ENCODE data around the gene NLGN2.

The NLGN2 gene

DNA sequence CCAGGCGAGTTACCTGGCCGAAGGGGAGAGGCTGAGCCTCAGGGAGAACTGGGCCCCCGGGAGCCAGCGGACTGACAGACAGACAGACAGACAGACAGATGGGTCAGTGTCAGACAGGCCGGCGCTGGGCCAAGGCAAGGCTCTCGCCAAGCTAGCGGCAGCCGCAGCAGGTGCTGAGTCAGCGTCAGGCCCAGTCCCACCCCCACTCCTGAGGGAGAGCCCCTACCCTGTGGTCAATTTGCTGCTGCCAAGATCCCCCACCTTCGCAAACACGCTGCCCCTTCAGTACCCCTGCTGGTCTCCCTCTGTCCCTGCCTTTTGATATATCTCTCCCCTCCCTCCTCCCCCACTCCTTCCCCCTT, 33.2 kb downstream of the NLGN2 start:
- peak; percentile 53 for DNase-seq (ENCODE audit: extremely low read depth, insufficient read length)
- no peaks in the 10 kb centered on the region for H3K27me3 ChIP-seq (replicated peaks; ENCODE audit: control insufficient read depth, insufficient read depth, low read length)
- peak overlapping the region; percentile 68 for H3K4me3 ChIP-seq (replicated peaks; ENCODE audit: low read depth, low read length)
- TF ChIP-seq, protein P1, sequence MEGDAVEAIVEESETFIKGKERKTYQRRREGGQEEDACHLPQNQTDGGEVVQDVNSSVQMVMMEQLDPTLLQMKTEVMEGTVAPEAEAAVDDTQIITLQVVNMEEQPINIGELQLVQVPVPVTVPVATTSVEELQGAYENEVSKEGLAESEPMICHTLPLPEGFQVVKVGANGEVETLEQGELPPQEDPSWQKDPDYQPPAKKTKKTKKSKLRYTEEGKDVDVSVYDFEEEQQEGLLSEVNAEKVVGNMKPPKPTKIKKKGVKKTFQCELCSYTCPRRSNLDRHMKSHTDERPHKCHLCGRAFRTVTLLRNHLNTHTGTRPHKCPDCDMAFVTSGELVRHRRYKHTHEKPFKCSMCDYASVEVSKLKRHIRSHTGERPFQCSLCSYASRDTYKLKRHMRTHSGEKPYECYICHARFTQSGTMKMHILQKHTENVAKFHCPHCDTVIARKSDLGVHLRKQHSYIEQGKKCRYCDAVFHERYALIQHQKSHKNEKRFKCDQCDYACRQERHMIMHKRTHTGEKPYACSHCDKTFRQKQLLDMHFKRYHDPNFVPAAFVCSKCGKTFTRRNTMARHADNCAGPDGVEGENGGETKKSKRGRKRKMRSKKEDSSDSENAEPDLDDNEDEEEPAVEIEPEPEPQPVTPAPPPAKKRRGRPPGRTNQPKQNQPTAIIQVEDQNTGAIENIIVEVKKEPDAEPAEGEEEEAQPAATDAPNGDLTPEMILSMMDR (IDR thresholded peaks at IDR 0.05; ENCODE audit: insufficient read depth, low read length, poor library complexity, severe bottlenecking), result no peak
- H3K36me3 ChIP-seq (ENCODE audit: control insufficient read depth, insufficient read depth, low read length), result no peaks in the 10 kb centered on the region; the same call in 1 of the 2 replicates

DNA sequence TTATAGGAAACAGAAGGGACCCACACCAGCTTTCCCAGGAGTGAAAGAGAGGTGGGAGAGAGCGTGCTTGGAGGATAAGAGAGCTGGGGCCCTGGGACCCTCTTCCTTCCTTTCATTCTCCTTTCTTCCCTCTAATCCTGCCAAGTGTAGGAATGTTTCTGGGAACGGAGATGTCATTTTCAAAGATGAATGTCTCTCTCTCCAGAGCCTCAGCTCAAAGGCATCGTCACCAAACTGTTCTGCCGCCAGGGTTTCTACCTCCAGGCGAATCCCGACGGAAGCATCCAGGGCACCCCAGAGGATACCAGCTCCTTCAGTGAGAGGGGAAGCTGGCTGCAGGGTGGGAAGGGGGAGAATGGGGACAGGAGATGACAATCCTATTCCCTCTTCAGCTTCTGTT, 33.6 kb downstream of the NLGN2 start:
- TF ChIP-seq, protein P1 (IDR thresholded peaks at IDR 0.05; ENCODE audit: insufficient read depth, low read length, poor library complexity, severe bottlenecking), result no peak
- no peak overlapping the region for H3K4me3 ChIP-seq (replicated peaks; ENCODE audit: low read depth, low read length)
- no peaks in the 10 kb centered on the region for H3K27me3 ChIP-seq (replicated peaks; ENCODE audit: control insufficient read depth, insufficient read depth, low read length)
- no peaks in the 10 kb centered on the region; the same call in 1 of the 2 replicates for H3K36me3 ChIP-seq (ENCODE audit: control insufficient read depth, insufficient read depth, low read length)
- DNase-seq (ENCODE audit: extremely low read depth, insufficient read length), result no peak

DNA sequence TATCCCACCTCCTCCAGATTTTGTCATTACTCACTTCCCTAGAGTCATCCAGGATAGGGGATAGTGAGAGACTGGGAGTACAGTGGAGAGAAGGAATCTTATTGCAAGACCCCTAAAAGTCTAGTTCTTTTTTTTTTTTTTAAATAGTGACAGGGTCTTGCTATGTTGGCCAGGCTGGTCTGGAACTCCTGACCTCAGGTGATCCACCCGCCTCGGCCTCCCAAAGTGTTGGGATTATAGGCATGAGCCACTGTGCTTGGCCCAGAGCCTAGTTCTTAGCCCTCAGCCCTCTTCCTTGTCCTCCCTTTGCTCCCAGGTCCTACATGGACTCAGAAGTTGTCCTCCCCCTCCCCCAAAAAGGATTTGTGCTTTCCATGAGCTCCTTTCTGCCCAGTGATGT, 34.5 kb downstream of the NLGN2 start:
- DNase-seq (ENCODE audit: extremely low read depth, insufficient read length), result no peak
- H3K27me3 ChIP-seq (replicated peaks; ENCODE audit: control insufficient read depth, insufficient read depth, low read length), result no peaks in the 10 kb centered on the region
- H3K36me3 ChIP-seq (ENCODE audit: control insufficient read depth, insufficient read depth, low read length), result no peaks in the 10 kb centered on the region; the same call in 1 of the 2 replicates
- no peak overlapping the region for H3K4me3 ChIP-seq (replicated peaks; ENCODE audit: low read depth, low read length)
- TF ChIP-seq, protein P1 (IDR thresholded peaks at IDR 0.05; ENCODE audit: insufficient read depth, low read length, poor library complexity, severe bottlenecking), result no peak

DNA sequence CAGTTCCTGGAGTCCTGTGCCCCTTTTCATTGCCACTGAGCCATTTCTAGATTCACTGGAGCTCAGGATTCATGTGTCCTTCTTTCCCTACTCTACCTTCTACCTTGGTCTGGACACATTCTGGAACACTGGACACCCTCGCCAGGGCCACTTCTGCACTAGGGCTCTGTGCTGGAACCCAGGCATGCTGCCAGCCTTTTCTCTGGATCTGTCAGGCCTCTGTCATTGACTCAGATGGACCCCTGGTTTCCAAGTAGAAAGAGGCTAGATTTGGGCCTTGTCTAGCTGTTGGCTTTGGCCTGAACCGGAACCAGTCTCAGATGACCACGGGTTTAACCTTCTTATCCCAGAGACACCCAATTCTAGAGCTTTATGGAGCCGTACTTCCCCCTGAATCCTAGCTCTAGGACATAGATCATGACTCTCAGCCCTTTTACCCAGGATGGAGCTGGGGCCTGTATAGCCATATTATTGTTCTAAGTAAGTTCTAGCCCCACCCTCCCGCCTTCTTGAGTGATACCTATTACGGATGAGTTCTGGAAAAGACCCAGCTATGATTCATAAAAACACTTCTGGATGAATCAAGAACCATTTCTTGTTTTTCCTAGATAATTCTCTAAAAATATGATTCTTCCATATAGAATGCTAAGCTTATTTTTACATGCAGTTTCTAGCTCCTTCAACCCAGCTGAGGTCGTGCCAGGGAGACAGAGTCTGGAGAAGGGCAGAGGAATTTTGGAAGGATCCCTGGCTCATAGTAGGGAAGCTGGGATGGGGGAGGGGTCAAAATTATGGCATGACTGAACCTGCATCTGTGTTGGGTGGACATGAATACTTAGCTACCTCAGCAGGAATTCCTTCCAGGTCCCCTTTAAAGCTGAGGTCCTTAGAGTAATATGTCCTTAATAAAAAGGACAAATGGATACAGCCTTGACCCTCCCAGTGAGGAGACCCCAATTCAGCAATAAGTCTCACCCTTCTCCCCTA, 36.1 kb downstream of the NLGN2 start:
- Histone ChIP-seq H3K4me3 (replicated peaks; ENCODE audit: low read depth, low read length) (no peak overlapping the region), H3K27me3 (replicated peaks; ENCODE audit: control insufficient read depth, insufficient read depth, low read length) (no peaks in the 10 kb centered on the region), H3K36me3 (ENCODE audit: control insufficient read depth, insufficient read depth, low read length) (no peaks in the 10 kb centered on the region)
- no peak for DNase-seq (ENCODE audit: extremely low read depth, insufficient read length)
- TF ChIP-seq, protein P1 (IDR thresholded peaks at IDR 0.05; ENCODE audit: insufficient read depth, low read length, poor library complexity, severe bottlenecking), result no peak

DNA sequence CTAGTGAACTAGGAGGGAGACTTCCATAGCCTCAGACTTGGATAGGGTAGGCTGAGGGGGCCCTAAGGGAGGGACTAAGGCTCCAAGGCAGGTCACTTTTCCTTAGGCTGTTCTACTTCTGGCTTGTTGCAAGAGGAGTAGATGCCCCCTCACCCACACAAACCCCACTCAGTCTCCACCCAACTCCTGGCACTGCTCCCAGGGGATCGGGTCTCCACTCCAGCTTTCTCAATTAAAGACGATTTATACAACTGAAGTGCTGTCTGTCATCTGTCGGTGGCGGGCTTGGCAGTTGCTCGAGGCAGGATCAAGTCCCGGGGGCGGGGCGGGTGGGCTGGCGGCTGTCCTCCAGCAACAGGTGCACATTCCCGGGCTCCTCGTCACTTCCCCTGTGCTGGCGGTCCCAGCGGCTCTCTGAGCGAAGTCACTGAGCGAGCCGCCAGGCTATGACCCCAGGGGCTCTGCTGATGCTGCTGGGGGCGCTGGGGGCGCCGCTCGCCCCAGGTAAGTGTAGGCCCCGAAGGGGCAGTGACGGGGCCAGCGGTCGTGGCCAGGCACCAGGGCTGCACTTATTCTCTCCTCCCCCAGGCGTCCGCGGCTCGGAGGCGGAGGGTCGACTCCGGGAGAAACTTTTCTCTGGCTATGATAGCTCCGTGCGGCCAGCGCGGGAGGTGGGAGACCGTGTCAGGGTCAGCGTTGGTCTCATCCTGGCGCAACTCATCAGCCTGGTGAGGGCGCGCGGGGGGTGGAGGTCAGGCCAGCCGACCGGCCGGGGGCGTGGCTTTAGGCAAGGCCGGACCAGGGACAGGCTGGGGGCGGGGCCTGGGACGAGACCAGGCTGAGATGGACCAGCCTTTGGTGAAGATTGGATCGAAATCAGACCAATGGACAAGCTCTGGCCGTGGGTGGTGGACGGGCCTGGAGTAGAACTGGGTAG, 37.3 kb downstream of the NLGN2 start, which contains the start of gene CHRNB1:
Gene CHRNB1 (plus strand): TSS at position 380 of the 937 bp plus-strand sequence. CDS start 67 bp downstream, at position 447.
- H3K4me3 ChIP-seq (replicated peaks; ENCODE audit: low read depth, low read length), result peak within 1 kb of the TSS; percentile 27
- TF ChIP-seq, protein P1 (IDR thresholded peaks at IDR 0.05; ENCODE audit: insufficient read depth, low read length, poor library complexity, severe bottlenecking), result peak; percentile 11
- no peaks in the 10 kb centered on the region for H3K36me3 ChIP-seq (ENCODE audit: control insufficient read depth, insufficient read depth, low read length)
- H3K27me3 ChIP-seq (replicated peaks; ENCODE audit: control insufficient read depth, insufficient read depth, low read length), result no peaks in the 10 kb centered on the region
- DNase-seq (ENCODE audit: extremely low read depth, insufficient read length), result no peak
